ENCODE data around the gene SGSH. TPM values are rescaled to one million over a fixed set of nuclear protein-coding genes. Genes with fewer than 3 reads are reported as not detected.

The SGSH gene
- total RNA-seq, 1 donor from 2014 or later: 47.6 TPM

- Histone ChIP-seq H3K27me3 (no peaks in the 10 kb centered on the region), H3K4me3 (no peak overlapping the region), H3K27ac (no peak overlapping the region), H3K4me1 (no peaks in the 10 kb centered on the region), H3K36me3 (no peaks in the 10 kb centered on the region), H3K9me3 (no peaks in the 10 kb centered on the region)
- intact Hi-C loops (cut with DNase I): no loop called here
- TF ChIP-seq CTCF (IDR thresholded peaks at IDR 0.05) (no peak), POLR2A (IDR thresholded peaks at IDR 0.05) (no peak), POLR2AphosphoS5 (IDR thresholded peaks at IDR 0.05; ENCODE audit: insufficient read depth in 1 of 2, low read depth in 1 of 2) (no peak)
- no peak for DNase-seq (ENCODE audit: extremely low spot score in 2 of 2)
These were observed 51.8 kb downstream of the SGSH start for GRCh38 chr17:80168371-80168770.

- intact Hi-C loops (cut with DNase I): no loop called here
- Histone ChIP-seq H3K9me3 (no peaks in the 10 kb centered on the region), H3K4me3 (no peak overlapping the region), H3K4me1 (no peaks in the 10 kb centered on the region), H3K36me3 (no peaks in the 10 kb centered on the region), H3K27me3 (no peaks in the 10 kb centered on the region), H3K27ac (no peak overlapping the region)
- DNase-seq (ENCODE audit: extremely low spot score in 2 of 2): no peak
- TF ChIP-seq POLR2AphosphoS5 (IDR thresholded peaks at IDR 0.05; ENCODE audit: insufficient read depth in 1 of 2, low read depth in 1 of 2) (no peak), CTCF (IDR thresholded peaks at IDR 0.05) (no peak), POLR2A (IDR thresholded peaks at IDR 0.05) (no peak)
These were observed 53.7 kb downstream of the SGSH start for GRCh38 chr17:80166446-80166845.

- Histone ChIP-seq H3K27me3 (no peaks in the 10 kb centered on the region), H3K27ac (no peak overlapping the region), H3K4me3 (no peak overlapping the region), H3K36me3 (no peaks in the 10 kb centered on the region), H3K9me3 (no peaks in the 10 kb centered on the region), H3K4me1 (no peaks in the 10 kb centered on the region)
- DNase-seq (ENCODE audit: extremely low spot score in 2 of 2): no peak
- TF ChIP-seq POLR2A (IDR thresholded peaks at IDR 0.05): no peak
- TF ChIP-seq POLR2AphosphoS5 (IDR thresholded peaks at IDR 0.05; ENCODE audit: insufficient read depth in 1 of 2, low read depth in 1 of 2): no peak
- no peak for TF ChIP-seq CTCF (IDR thresholded peaks at IDR 0.05)
- intact Hi-C loops (cut with DNase I): no loop called here
These were observed 55.9 kb downstream of the SGSH start for GRCh38 chr17:80164185-80164584.

GRCh38 chr17:80163336-80163735 lies 56.8 kb downstream of the SGSH start:
- H3K36me3 ChIP-seq: no peaks in the 10 kb centered on the region
- DNase-seq (ENCODE audit: extremely low spot score in 2 of 2): no peak
- TF ChIP-seq POLR2AphosphoS5 (IDR thresholded peaks at IDR 0.05; ENCODE audit: insufficient read depth in 1 of 2, low read depth in 1 of 2) (no peak), CTCF (IDR thresholded peaks at IDR 0.05) (no peak), POLR2A (IDR thresholded peaks at IDR 0.05) (no peak)
- H3K4me3 ChIP-seq: no peak overlapping the region
- no peaks in the 10 kb centered on the region for H3K4me1 ChIP-seq
- H3K27me3 ChIP-seq: no peaks in the 10 kb centered on the region
- no peaks in the 10 kb centered on the region for H3K9me3 ChIP-seq
- H3K27ac ChIP-seq: no peak overlapping the region
- intact Hi-C loops (cut with DNase I): no loop called here

GRCh38 chr17:80160536-80160935 lies 59.6 kb downstream of the SGSH start:
- H3K27ac ChIP-seq: no peak overlapping the region

More at GRCh38 chr17:80160536-80160935, 59.6 kb downstream of the SGSH start:
- H3K27me3 ChIP-seq: no peaks in the 10 kb centered on the region
- H3K36me3 ChIP-seq: no peaks in the 10 kb centered on the region
- DNase-seq (ENCODE audit: extremely low spot score in 2 of 2): no peak
- TF ChIP-seq POLR2A (IDR thresholded peaks at IDR 0.05) (no peak), POLR2AphosphoS5 (IDR thresholded peaks at IDR 0.05; ENCODE audit: insufficient read depth in 1 of 2, low read depth in 1 of 2) (no peak), CTCF (IDR thresholded peaks at IDR 0.05) (no peak)
- no peaks in the 10 kb centered on the region for H3K9me3 ChIP-seq
- H3K4me3 ChIP-seq: no peak overlapping the region
- intact Hi-C loops (cut with DNase I): no loop called here
- H3K4me1 ChIP-seq: no peaks in the 10 kb centered on the region

Other genes with a start within 250 kb of the SGSH start
- 18.2 TPM for gene TBC1D16, start 184.5 kb downstream of the SGSH start, total RNA-seq
- gene CCDC40, start 183.7 kb downstream of the SGSH start, total RNA-seq: 9.3 TPM
- 34.1 TPM for gene GAA, start 118.8 kb downstream of the SGSH start, total RNA-seq
- gene EIF4A3, start 73.2 kb downstream of the SGSH start, total RNA-seq: 90.1 TPM
- gene CARD14, start 50.3 kb downstream of the SGSH start, total RNA-seq: 30.0 TPM
- gene SLC26A11, start 94 bp upstream of the SGSH start, total RNA-seq: 22.8 TPM
- gene RNF213, start 40.5 kb upstream of the SGSH start, total RNA-seq: 144 TPM
- gene ENDOV, start 194.8 kb upstream of the SGSH start, total RNA-seq: 11.8 TPM

All from vagina (tissue), 2 donors.